GM18505 (cell line): ENCODE measurements around the gene MASTL.

Source experiments
- ATAC-seq: cut with Tn5 transposase; IDR thresholded peaks from one replicate; pipeline ENCODE4 v1.9.1; 2021; ENCODE audit not compliant: unreplicated experiment
- POLR2A ChIP-seq: IDR thresholded peaks from 4 replicates; pipeline ENCODE4 v1.6.1; 2011; ENCODE audit warnings: borderline replicate concordance; ENCODE audit not compliant: insufficient read depth, insufficient read length; ENCODE audit errors: extremely low read depth

Gene MASTL

DNA sequence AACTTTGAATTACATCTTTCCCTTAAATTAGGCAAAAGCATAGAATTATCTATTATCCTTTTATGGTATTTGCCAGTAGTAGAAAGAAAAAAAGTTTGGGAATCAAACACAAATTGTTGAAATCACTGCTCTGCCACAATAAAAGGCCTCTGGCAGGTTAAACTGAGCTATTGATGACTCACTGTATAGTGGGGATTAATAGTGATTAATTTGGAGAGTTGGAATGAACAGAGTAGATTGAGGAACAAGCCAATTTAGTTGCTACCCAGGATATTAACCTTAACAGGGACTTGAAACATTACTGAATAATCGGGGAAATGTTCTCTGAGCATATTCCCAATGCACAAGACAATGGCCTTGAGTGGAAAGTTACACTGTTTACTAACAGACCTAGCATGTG, 33.1 kb downstream of the MASTL start:
- ATAC-seq, result no peak
- no peak for TF ChIP-seq POLR2A

DNA sequence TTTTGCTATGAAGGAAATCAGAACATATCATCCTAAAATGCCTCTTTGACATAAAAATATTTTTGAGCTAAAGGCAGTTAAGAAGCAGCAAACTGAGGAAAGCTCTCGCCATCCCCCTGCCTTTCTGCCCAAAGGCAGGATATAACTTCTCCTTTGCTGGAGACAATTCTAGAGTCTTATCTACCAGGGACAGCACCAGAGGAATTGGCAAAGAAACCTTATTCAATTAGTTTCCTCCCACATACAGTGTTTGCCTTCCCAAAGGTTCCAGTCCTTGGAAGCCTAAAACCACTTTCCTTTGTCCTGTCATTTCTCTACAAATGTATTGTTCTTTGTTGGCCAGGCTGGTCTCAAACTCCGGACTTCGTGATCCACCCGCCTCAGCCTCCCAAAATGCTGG, 33.7 kb downstream of the MASTL start:
- ATAC-seq, result no peak
- no peak for TF ChIP-seq POLR2A

DNA sequence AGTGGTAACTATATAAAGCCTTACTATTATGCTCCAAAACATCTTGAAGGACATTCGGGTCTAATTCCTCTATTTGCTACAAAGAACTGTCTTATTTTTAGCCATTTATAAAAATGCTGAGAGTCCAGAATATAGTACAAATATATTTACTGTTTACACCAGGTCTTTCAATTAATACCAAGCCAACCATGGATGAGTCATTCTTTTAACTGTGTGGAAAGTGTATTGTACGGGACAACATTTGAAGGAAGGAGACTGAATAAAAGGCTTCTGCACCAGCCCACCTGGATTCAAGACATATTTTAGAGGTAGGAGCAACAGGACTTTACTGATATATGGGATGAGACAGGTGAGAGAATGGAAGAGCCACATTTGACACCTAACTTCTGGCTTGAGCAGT, 35.4 kb downstream of the MASTL start:
- no peak for TF ChIP-seq POLR2A
- no peak for ATAC-seq

DNA sequence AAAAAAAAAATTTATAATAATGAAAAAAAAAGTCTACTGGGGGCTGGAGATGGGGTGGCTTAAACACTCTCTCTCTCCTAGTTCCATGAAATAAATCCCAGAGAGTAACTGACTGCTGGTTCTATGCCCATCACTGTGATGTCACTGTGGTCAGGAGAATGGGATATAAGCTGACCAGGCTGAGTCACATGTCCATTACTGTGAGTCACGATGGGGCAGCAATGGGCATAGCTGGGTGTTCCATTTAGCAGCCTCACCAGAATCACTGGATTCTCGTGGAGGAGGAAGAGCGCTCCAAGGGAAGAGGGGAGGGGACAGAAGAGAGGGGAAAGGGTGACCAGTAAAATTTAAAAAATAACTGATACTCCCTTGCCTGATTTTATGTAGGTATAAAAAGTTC, 37.1 kb downstream of the MASTL start:
- no peak for ATAC-seq
- no peak for TF ChIP-seq POLR2A

DNA sequence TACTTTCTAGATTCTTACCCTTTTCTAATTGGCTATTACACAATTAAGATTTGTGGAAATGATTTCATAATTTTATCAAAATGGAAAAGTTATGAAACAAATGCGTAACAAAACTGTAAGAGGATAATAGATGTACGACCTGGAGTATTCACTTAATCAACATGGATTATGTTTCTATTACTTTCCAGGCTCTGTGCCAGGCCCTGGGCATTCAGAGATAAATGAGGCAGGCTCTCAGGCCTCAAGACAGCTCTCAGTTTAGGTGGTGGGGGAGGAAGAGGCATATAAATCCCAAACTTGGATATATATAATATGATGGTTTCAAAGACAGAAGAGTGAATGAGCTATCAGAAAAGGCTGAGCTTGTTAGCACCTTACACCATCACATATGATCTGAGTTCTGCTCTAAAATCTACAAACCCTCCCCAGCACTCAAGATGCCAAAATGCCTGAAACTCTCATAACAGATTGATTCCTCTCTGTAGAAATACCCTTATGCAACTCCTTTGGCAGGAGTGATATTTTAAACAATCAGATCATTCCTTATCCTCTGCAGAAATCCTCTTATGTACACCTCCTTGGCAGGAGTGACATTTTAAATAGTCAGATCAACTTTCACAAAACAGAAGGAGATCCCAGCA, 42.9 kb downstream of the MASTL start:
- ATAC-seq, result no peak
- TF ChIP-seq POLR2A, result no peak

DNA sequence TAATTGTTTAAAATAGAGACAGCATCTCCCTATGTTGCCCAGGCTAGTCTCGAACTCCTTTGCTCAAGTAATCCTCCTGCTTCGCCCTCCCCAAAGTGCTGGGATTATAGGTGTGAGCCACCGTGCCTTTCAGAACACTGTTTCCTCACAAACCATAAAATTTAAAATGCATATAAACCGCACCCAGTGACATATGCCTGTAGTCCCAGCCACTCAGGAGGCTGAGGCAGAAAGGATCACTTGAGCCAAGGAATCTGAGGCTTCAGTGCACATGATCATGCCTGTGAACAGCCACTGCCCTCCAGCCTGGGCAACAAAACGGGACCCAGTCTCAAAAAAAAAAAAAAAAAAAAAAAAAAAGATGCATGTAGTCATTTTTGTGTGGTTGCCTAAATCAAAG, 48.7 kb downstream of the MASTL start:
- no peak for ATAC-seq
- no peak for TF ChIP-seq POLR2A

DNA sequence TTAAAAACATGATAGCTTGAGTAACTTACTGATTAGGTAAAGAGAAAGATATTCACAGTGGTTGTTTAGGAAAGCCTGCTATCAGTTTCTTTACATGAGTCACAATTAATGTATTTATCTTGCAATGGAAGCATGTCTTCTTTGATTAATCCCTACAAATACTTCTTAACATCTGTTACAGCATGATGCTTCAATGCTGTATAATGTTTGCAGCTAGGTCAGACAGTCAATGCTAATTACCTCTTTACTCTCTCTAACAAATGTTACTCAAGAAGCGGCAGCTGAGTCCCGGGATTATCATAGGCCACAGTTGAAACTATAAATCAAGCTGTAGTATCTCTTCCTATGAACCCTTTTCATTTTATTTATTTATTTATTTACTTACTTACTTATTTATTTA, 52.2 kb downstream of the MASTL start:
- no peak for TF ChIP-seq POLR2A
- no peak for ATAC-seq

DNA sequence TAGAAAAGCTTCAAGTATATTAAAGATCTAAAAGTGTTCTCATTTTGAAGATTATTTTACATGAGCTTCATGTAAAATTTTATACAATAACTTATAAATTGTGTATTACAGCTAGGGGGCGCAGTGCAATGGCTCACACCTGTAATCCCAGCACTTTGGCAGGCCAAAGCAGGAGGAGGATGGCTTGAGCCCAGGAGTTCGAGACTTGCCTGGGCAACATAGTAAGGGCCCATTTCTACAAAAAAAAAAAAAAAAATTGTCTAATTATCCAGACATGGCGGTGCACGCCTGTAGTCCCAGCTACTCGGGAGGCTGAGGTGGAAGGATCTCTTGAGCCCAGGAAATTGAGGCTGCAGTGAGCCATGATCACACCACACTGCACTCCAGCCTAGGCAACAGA, 68.8 kb downstream of the MASTL start:
- ATAC-seq, result no peak
- TF ChIP-seq POLR2A, result no peak

DNA sequence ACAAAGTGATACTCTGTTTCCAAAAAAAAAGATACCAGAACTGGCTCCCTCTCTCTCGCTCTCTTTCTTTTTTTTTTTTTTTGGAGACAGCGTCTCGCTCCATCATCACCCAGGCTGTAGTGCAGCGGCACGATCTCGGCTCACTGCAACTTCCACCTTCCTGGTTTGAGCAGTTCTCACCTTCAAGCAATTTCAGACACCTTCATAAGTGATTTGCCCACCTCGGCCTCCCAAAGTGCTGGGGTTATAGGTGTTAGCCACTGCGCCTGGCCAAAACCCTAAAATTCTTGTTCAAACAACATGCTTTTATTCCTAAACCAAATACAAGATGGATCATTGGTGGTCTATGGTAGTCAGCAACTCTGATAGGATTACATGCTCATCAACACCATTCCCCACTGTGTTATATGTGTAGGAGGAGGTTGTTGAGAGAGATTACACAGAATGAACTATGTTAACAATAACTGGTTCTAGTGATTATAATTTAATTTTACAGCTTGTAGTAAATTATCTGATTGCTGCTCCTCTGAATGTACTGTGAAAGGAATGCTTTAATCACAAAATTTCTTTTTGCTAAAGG, 69.9 kb downstream of the MASTL start:
- no peak for ATAC-seq
- no peak for TF ChIP-seq POLR2A

DNA sequence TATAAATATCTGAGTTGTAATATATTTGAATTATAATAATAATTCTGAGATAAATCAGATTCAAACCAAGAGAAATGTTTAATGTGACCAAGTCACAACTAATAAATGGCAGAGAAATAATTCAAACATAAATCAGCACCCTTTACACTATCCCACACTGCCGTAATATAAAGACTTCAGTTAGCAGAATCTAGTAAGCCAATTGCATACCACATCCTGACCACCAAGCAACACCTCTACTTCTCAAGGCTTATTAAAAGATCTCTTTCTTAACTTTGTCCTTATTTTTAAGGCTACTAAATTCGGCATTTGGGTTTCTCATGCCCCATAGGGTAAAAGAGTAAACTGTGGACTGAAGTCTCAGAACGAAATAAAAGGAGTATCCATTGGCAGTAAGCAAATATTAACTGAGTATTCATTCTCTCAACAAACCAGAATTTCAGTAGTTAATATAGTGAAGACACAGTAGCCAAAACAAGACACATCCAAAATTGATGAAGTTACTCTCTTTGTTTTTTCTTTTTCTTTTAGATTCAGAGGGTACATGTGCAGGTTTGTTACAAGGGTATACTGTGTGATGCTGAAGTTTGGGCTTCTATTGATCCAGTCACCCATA, 70.6 kb downstream of the MASTL start:
- ATAC-seq, result no peak
- no peak for TF ChIP-seq POLR2A

DNA sequence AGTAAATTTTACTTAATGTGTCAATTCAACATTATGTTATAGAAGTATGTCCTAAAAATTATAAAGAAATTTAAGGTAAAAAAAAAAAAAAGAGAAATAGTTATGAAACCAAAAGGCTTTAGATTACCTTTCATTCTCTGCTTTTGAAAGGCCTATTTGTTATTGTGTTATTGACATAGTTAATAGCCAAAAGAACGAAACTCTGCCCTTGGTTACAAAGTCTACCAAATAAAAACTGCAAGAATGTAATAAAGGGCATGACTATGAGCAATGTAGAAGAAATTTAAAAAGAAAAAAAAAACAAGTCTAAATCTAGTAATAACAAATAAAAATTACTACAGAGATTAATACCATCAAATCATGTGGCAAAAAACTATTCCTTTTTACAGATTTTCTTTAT, 74.9 kb downstream of the MASTL start:
- no peak for TF ChIP-seq POLR2A
- no peak for ATAC-seq

DNA sequence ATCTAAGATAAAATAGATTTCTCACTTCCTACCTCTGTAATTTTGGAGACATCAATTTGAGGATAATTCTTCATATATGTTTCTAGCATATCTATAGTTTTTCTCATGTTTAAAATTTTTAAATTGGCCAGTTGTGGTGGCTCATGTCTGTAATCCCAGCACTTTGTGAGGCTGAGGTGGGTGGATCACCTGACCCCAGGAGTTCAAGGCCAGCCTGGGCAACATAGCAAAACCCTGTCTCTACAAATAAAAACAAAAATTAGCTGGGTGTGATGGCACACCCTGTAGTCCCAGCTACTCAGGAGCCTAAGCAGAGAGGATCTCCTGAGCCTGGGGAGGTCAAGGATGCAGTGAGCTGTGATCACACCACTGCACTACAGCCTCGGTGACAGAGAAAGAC, 80.6 kb downstream of the MASTL start:
- no peak for ATAC-seq
- no peak for TF ChIP-seq POLR2A
